RWPE1 (cell line): ENCODE data around the gene NRXN3.

Source experiments
- CTCF ChIA-PET: fragments of 350-600 bp; sonication (Branson Sonifier 250); formaldehyde crosslinking; extraction: SDS; loops from one replicate; lab custom pipeline; 2021; lab: Yijun Ruan, JAX
- POLR2A ChIA-PET: fragments of 400-600 bp; formaldehyde crosslinking; extraction: SDS; loops from one replicate; lab custom pipeline; 2020; ENCODE audit warnings: antibody characterized with exemption; ENCODE audit not compliant: low non-redundant PET; lab: Yijun Ruan, JAX
- DNase-seq: peaks from one replicate; pipeline ENCODE4 v3.0.0; 2012; ENCODE audit warnings: low spot score
- H3K27ac ChIP-seq: fragments of 450-650 bp; 2 replicates; pipeline ENCODE4 v1.5.1; 2017
- CTCF ChIP-seq: fragments of 450-650 bp; conservative IDR thresholded peaks from 2 replicates; pipeline ENCODE4 v1.5.1; 2017; ENCODE audit warnings: low read depth, mild to moderate bottlenecking

The NRXN3 gene

GRCh38 chr14:79680087-79680486, 1509.9 kb downstream of the NRXN3 start:
- ChIA-PET POLR2A (no interaction called here), CTCF (no interaction called here)
- no peak for DNase-seq
- no peak for TF ChIP-seq CTCF
- H3K27ac ChIP-seq: no peak overlapping the region

- POLR2A ChIA-PET: no interaction called here
- CTCF ChIA-PET: no interaction called here
- no peak for TF ChIP-seq CTCF
- no peak for DNase-seq
- no peak overlapping the region for H3K27ac ChIP-seq
These were observed 1516.0 kb downstream of the NRXN3 start for GRCh38 chr14:79686196-79686595.

- TF ChIP-seq CTCF: no peak
- no peak overlapping the region for H3K27ac ChIP-seq
- POLR2A ChIA-PET: no interaction called here
- DNase-seq: no peak
- CTCF ChIA-PET: no interaction called here
These were observed 1520.8 kb downstream of the NRXN3 start for GRCh38 chr14:79690960-79691359.

- POLR2A ChIA-PET: no interaction called here
- DNase-seq: no peak
- H3K27ac ChIP-seq: no peak overlapping the region
- no peak for TF ChIP-seq CTCF
- CTCF ChIA-PET: no interaction called here
These were observed 1523.8 kb downstream of the NRXN3 start for GRCh38 chr14:79693935-79694334.

- CTCF ChIA-PET: no interaction called here
- no peak for TF ChIP-seq CTCF
These were observed 1525.1 kb downstream of the NRXN3 start for GRCh38 chr14:79695307-79695706.

GRCh38 chr14:79698298-79698711, 1528.1 kb downstream of the NRXN3 start:
- ChIA-PET CTCF (no interaction called here), POLR2A (no interaction called here)
- no peak overlapping the region for H3K27ac ChIP-seq
- no peak for DNase-seq
- TF ChIP-seq CTCF: no peak

More at GRCh38 chr14:79695307-79695706, 1525.1 kb downstream of the NRXN3 start:
- no peak for DNase-seq
- POLR2A ChIA-PET: no interaction called here
- H3K27ac ChIP-seq: no peak overlapping the region

GRCh38 chr14:79699206-79699605, 1529.0 kb downstream of the NRXN3 start:
- CTCF ChIA-PET: no interaction called here

More at GRCh38 chr14:79699206-79699605, 1529.0 kb downstream of the NRXN3 start:
- no peak for DNase-seq
- TF ChIP-seq CTCF: no peak
- no peak overlapping the region for H3K27ac ChIP-seq
- POLR2A ChIA-PET: no interaction called here
